ENCODE data around the gene GTF3C5. TPM values are rescaled to one million over a fixed set of nuclear protein-coding genes. Genes with fewer than 3 reads are reported as not detected.

GTF3C5 gene
- total and polyA plus RNA-seq, 2 of the 4 experiments (the other 2 are of a cell fraction): 49.1 to 52.3 TPM

DNA sequence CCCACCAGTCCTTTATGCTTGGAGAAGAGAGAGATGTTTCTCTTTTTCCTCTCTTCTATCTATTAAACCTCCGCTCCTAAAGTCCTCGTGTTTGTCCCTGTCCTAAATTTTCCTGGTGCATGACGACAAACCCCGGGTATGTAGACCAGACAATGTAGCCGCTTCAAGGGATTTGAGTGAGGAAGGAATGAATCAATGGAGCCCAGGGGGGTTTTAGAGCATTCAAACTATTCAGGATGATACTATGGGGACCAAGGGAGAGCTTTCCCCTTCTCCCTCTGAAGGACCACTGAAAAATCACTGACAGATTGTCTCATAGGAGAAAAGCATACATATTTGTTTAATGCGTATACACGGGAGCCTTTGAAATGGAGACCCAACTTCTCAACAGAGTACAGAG, 49.4 kb downstream of the GTF3C5 start:
- POLR2A ChIA-PET (ENCODE audit: unreplicated experiment): no interaction called here
- in situ Hi-C loops (cut with MboI; ENCODE audit: low sequenced_read_pairs): no loop called here

More for the DNA sequence above, 49.4 kb downstream of the GTF3C5 start:
- Histone ChIP-seq H3K27ac (ENCODE audit: insufficient read depth, low read length) (no peak overlapping the region), H3K4me2 (ENCODE audit: low read depth, low read length) (no peak overlapping the region), H4K8ac (ENCODE audit: low read depth in 2 of 2, low read length in 2 of 2) (no peak overlapping the region), H4K20me1 (ENCODE audit: insufficient read depth, low read length) (0 out of 2 replicates have a peak, but pooled peaks cover 3% of the 10 kb centered on the region), H2BK120ac (ENCODE audit: low read depth, low read length) (no peak overlapping the region), H2AK5ac (ENCODE audit: low read depth, low read length) (no peak overlapping the region), H3K56ac (ENCODE audit: extremely low read depth, insufficient read depth, low read length) (no peak overlapping the region), H2BK5ac (ENCODE audit: low read depth, low read length, poor library complexity, severe bottlenecking) (no peak overlapping the region), H3K9me1 (ENCODE audit: insufficient read depth, low read length) (no peaks in the 10 kb centered on the region), H2BK20ac (ENCODE audit: low read depth, low read length) (no peak overlapping the region), H3K18ac (ENCODE audit: low read depth, low read length) (no peak overlapping the region), H4K91ac (ENCODE audit: insufficient read depth, low read depth, low read length) (no peak overlapping the region), H4K5ac (ENCODE audit: low read depth, low read length) (no peak overlapping the region), H2AK9ac (replicated peaks; ENCODE audit: low read depth, low read length, poor library complexity) (no peak overlapping the region), H2AFZ (replicated peaks; ENCODE audit: low read length, poor library complexity) (no peak overlapping the region), H3K27me3 (ENCODE audit: control insufficient read depth, insufficient read depth, low read length) (peaks cover 28% of the 10 kb centered on the region), H3K4ac (ENCODE audit: low read depth, low read length) (no peak overlapping the region), H3K9ac (ENCODE audit: low read depth, low read length) (no peak overlapping the region), H3K4me1 (ENCODE audit: control insufficient read depth, insufficient read depth, low read length) (peaks cover 7% of the 10 kb centered on the region), H3K14ac (replicated peaks; ENCODE audit: low read depth, low read length) (no peak overlapping the region), H3K23ac (ENCODE audit: low read depth, low read length) (no peak overlapping the region), H3K9me3 (ENCODE audit: control insufficient read depth, insufficient read depth, low read length) (no peaks in the 10 kb centered on the region), H3K79me1 (ENCODE audit: low read depth in 1 of 2, low read length in 2 of 2) (no peaks in the 10 kb centered on the region), H3K36me3 (ENCODE audit: control insufficient read depth, insufficient read depth, low read length) (no peaks in the 10 kb centered on the region), H3K4me3 (ENCODE audit: insufficient read depth, low read depth, low read length) (no peak overlapping the region), H2BK15ac (ENCODE audit: low read depth, low read length) (no peak overlapping the region)
- no TSS peak for BruUV-seq (replicated peaks)
- CTCF ChIA-PET: no interaction called here
- intact Hi-C loops (cut with micrococcal nuclease): no loop called here
- TF ChIP-seq NFE2L2 (IDR thresholded peaks at IDR 0.05; ENCODE audit: low read depth, low read length) (no peak), FOS (IDR thresholded peaks at IDR 0.05; ENCODE audit: low read depth, low read length) (no peak), CEBPB (IDR thresholded peaks at IDR 0.05; ENCODE audit: low read depth, low read length) (no peak), MAZ (IDR thresholded peaks at IDR 0.05; ENCODE audit: borderline replicate concordance, low read depth, low read length) (no peak), SMC3 (IDR thresholded peaks at IDR 0.05; ENCODE audit: low read depth, low read length) (no peak), RAD21 (IDR thresholded peaks at IDR 0.05; ENCODE audit: low read length) (no peak), CHD1 (IDR thresholded peaks at IDR 0.05; ENCODE audit: low read depth, low read length) (no peak), RFX5 (IDR thresholded peaks at IDR 0.05; ENCODE audit: low read depth, low read length) (no peak), CTCF (conservative IDR thresholded peaks at IDR 0.05; ENCODE audit: low read depth, low read length) (no peak), MAFK (IDR thresholded peaks at IDR 0.05; ENCODE audit: low read depth, low read length) (no peak), BHLHE40 (IDR thresholded peaks at IDR 0.05; ENCODE audit: low read depth, low read length) (no peak), RCOR1 (IDR thresholded peaks at IDR 0.05; ENCODE audit: insufficient replicate concordance, low read length) (no peak), POLR2A (IDR thresholded peaks at IDR 0.05; ENCODE audit: low read depth, low read length) (no peak), USF2 (IDR thresholded peaks at IDR 0.05; ENCODE audit: low read depth, low read length) (no peak), MXI1 (IDR thresholded peaks at IDR 0.05; ENCODE audit: borderline replicate concordance, low read depth, low read length) (no peak)
- TF ChIP-seq, protein P1, sequence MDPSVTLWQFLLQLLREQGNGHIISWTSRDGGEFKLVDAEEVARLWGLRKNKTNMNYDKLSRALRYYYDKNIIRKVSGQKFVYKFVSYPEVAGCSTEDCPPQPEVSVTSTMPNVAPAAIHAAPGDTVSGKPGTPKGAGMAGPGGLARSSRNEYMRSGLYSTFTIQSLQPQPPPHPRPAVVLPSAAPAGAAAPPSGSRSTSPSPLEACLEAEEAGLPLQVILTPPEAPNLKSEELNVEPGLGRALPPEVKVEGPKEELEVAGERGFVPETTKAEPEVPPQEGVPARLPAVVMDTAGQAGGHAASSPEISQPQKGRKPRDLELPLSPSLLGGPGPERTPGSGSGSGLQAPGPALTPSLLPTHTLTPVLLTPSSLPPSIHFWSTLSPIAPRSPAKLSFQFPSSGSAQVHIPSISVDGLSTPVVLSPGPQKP (IDR thresholded peaks at IDR 0.05; ENCODE audit: borderline replicate concordance, low read depth, low read length): no peak
- no peak for DNase-seq
- dilution Hi-C loops (cut with HindIII; ENCODE audit: low sequenced_read_pairs, unreplicated experiment): no loop called here
- WGBS, 2 experiments (ENCODE audit: extremely low coverage in 2 of 2, insufficient read length in 1 of 2): no CpG with 5 or more reads among the region's 7 CpGs
- no peak for ATAC-seq (ENCODE audit: low read depth)
